NOMO-1 treated with DMSO at 0.1 percent for 48 hours (cell line): ENCODE data around the gene ADAMTSL1.

Experiments used
- DNase-seq: peaks from one replicate; lab custom pipeline; 2025; ENCODE audit not compliant: unreplicated experiment; lab: John Stamatoyannopoulos, UW

Gene ADAMTSL1

GRCh38 chr9:18638371-18639249, 164.7 kb downstream of the ADAMTSL1 start:
- DNase-seq = no peak

- DNase-seq = no peak
Measured at GRCh38 chr9:18639911-18640310, 166.0 kb downstream of the ADAMTSL1 start.

DNA sequence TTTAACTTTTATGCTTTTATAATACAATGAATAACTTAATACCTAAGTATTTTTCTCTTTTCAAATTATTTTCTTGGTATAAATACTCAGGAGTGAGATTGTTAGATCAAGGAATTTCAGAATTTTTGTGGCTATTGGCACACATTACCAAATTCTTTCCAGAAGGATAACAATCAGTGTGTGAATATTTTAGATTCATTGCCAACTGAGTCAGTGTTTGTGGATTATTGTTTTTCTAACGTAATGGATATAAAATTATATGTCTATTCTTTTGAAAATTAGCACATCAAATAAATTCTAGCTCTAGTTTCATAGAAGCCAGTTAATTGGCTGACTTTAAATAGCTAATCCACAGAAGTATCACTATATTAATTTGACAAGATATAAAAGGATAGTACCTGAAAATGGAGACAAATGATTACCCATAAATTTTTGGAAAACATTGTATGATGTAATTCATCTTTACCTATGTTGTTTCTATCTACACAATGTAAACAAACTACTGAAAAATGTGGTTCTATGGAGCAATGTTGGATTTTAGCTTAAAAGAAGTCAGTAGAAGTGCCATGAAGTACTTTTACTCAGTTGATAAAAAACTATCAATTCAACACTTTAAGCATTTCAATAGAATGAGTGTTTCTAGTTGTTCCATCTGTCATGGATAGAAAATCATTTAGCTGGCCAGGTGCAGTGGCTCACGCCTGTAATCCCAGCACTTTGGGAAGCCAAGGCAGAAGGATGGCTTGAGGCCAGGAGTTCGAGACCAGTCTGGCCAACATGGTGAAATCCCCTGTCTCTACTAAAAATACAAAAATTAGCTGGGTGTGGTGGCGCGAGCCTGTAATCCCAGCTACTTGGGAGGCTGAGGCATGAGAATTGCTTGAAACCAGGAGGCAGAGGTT, 185.1 kb downstream of the ADAMTSL1 start:
- DNase-seq = no peak

- no peak for DNase-seq
Measured at GRCh38 chr9:18660001-18660400, 186.0 kb downstream of the ADAMTSL1 start.

DNA sequence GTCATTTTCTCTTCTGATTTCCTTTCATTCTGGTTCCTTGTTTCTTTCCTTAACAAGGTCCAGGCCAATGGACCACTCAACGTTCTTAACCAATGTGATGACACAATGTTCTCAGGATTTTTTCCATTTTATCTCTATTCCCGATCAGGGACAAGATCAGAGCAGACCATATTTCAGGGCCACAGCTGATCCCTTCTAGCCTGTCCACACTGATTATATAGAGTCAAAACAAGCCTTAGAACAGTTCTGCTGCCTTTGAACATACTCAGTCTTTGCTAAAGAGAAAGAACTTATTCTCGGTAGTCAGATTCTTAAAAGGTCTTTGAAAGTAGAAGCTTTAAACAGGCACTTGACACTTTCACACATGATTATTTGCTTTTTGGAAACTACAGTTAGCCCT, 188.4 kb downstream of the ADAMTSL1 start:
- DNase-seq = no peak

DNA sequence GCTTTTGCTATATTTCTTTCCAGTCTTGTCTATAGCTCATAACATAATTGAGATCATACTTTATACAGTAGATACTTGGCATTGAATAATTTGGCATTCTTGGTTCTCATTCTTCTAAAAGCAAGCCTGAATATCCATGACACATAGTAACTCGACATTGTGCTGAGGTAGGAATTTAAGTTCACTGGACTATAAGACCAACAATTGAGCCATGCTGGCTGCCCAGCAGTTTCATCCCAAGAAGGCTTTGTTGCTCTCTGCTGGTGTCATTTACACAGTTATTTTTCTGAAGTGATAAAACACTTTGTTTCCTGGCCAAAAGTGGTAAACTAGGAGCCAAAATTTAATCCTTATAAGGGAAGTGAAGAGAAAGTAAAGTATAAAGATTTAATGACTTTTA, 192.0 kb downstream of the ADAMTSL1 start:
- DNase-seq = no peak

DNA sequence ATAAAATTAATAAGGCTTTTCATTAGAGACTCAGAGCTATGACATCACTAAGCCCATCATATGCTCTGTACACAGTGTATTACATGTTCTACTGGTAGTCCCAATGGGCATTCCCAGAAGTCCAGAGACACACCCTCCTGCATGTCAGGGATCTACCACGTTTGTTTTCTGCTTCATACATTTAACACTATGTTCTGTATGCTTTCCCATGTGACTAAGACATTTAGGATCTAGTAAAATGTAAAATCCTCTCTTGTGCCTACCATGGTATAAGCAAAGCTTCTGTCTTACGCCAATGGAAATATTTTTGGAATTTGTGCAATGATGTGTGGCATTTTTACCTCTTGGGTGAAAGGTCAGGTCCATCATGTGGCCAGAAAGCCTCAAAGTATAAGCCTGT, 192.4 kb downstream of the ADAMTSL1 start:
- no peak for DNase-seq

GRCh38 chr9:18666986-18667772, 193.2 kb downstream of the ADAMTSL1 start:
- DNase-seq = no peak

DNA sequence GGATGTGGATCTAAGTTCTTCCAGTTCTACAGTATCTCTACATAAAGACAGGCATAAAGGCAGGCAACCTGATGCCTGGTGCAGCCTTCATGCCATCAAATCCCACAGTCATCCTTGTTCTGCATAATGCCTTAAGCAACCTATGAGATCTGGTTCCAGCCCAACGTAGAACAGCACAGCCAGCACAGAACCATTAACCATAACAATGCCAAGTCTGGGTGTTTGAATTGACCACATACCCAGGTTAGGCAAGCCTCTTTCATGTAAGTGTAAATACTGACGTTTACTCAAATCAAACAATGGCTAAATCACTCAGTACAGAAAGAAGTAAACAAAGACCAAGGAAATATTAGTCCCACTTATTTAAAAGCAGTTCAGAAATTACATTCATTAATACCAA, 195.0 kb downstream of the ADAMTSL1 start:
- DNase-seq = no peak

- DNase-seq = no peak
Measured at GRCh38 chr9:18672706-18673105, 198.8 kb downstream of the ADAMTSL1 start.

DNA sequence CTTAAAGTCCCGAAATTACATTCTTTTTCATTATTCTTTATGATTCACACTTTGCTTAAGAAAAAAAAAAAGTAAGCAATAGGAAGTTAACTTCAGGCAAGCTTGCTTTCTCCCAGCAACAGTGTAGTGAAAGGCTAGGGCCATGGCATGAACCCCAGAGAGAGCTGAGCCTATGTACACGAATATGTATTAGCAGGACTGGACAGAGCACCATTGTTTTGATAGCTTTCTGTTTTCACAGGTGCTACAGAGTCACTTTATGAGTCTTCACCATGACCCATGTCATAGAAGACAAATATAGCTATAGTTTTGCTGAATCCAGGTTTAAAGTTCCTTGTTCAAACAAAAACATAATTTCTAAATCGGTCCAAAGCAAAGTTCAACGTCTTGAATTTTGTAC, 199.2 kb downstream of the ADAMTSL1 start:
- no peak for DNase-seq

GRCh38 chr9:18675332-18675731, 201.4 kb downstream of the ADAMTSL1 start:
- no peak for DNase-seq

DNA sequence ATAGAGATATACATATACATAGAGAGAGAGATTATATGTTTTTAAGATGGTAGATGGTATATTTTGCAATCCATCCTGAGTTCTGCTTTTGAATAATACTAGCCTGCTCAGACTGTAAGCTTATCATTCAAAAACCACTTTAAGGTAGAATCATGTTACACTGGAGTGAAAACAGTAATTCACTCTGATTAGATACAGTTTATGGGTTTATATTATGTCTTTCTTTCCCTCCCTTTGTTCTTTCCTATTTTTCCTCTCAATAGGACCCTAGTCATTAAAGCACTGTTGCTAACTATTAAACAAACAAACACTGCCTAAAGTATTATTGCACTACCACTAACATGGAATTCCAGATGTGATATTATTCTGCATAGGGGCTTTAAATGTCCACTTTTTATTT, 202.0 kb downstream of the ADAMTSL1 start:
- no peak for DNase-seq

- no peak for DNase-seq
Measured at GRCh38 chr9:18676525-18676924, 202.6 kb downstream of the ADAMTSL1 start.

- no peak for DNase-seq
Measured at GRCh38 chr9:18678821-18679590, 205.1 kb downstream of the ADAMTSL1 start.

DNA sequence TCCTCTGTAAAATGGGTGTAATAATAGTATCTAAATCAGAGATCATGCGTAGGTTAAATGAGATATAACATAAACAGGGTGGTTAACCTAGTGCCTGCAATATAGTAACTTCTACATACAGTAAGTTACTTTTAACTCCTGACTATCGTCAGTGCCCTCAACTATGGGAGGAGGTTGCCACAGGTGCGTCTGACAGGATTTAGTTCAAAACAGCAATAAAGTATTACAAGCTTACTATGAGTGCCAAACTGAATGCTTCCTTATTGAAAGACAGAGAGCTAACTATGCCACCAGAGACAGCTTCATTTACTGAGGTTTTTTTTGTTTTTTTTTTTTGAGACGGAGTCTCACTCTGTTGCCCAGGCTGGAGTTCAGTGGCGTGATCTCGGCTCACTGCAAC, 209.0 kb downstream of the ADAMTSL1 start:
- no peak for DNase-seq

- no peak for DNase-seq
Measured at GRCh38 chr9:18683312-18683711, 209.4 kb downstream of the ADAMTSL1 start.

GRCh38 chr9:18683851-18684250, 209.9 kb downstream of the ADAMTSL1 start:
- no peak for DNase-seq

DNA sequence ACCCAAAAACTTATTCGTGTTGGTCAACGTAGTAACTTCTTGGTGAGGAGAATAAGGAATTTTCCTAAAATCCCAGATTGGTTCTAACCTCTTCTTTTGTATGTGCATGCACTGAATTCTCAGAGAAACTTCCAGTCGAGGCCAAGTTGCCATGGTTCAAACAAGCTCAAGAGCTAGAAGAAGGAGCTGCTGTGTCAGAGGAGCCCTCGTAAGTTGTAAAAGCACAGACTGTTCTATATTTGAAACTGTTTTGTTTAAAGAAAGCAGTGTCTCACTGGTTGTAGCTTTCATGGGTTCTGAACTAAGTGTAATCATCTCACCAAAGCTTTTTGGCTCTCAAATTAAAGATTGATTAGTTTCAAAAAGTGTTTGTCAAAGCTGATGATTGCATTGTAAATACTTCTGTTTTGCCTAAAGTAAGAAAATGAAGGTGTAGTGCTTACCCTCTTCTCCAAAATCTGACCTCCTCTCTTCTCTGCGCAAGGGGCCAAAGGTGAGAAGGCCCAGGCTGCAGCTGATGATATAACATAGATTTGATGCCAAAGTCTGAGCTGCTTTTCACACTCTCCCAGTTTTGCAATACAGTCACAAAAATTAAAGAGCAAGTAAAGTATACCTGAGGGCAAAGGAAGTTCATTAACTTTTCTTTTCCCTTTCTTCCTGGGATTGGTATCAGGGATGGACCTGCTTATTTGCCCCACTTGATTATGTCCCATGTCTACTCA, 210.8 kb downstream of the ADAMTSL1 start:
- DNase-seq = no peak
